KG1 (cell line): ENCODE measurements around the gene AP1M1.
"Not testable (repeated sequence)": the region's sequence is repeated elsewhere in the genome, so short reads cannot be mapped to it uniquely, and the experiment has no call there.

Experiments
- DNase-seq: peaks from one replicate; lab custom pipeline; 2025; lab: John Stamatoyannopoulos, UW

Gene AP1M1

DNA sequence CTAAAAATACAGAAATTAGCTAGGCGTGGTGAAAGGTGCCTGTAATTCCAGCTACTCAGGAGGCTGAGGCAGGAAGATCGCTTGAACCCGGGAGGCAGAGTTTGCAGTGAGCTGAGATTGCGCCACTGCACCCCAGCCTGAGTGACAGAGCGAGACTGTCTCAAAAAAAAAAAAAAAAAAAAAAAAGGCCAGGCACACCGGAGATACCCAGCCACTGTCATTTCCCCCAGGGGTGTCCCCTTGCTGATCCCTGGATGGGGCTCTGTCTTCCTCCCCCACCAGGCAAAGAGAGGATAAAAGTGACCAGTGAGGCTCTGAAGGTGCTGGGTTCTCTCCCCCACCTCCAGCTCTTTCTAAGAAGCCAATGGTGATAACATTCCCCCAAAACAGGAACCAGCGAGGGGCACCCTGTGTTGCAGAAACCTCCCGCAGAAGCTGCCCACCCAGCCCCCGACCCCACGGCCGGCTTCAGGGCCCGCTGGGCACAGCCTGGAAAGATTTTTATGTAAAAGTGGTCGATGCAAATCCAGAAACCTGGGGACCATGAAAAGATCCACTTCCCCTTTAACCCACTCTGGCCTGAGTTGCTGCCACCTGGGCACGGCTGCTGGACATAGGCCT, 65.5 kb downstream of the AP1M1 start:
- DNase-seq = no peak

GRCh38 chr19:16265205-16265604, 67.5 kb downstream of the AP1M1 start:
- DNase-seq = no peak

DNA sequence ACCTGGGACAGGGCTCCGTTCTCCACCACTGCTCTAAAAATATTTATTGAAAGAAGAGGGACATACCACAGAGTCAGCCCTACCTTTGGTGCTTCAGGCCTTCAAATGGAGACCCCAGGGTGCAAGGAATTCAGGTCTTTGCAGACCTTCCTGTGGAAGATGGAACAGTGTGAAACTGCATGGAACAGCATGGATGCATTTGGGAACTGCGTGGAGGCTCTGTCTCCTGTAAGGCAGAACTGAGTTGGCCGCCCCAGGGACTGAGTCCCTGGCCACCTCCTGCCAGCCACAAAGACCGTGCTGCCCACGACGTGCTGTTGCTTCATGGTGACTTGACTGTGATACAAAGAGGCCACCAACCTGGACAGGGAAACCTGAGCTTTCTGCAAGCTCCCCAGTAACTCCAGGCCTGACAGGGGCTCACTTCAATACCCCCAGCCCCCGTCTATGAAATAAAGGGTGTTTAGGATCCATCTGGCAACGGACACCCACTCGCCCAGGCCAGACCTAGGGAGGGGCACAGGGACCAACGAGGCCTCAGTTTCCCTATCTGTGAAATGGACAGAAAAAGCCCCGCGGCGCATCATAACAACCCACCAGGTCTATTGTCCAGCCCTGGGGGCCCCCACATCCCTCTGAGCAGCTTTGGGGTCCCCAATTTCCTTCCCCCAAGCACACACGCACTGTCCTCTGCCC, 68.3 kb downstream of the AP1M1 start:
- DNase-seq = no peak

DNA sequence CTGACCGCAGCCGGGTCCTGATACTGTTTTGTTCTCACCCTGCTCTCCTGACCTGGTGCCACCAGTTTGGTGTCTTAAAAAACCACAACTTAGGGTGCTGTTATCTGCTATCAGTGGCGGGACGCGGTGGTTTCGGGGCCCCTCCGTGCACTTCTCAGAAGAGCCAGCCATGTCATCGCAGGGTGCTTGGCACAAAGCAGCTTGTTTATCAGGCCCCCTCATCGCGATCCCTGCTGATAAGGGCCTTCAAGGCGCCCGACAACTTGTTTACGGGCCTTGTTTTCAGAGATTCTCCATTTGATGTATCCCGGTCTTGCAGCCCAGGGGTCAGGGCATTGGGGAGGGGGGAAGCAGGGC, 68.9 kb downstream of the AP1M1 start:
- DNase-seq = no peak

DNA sequence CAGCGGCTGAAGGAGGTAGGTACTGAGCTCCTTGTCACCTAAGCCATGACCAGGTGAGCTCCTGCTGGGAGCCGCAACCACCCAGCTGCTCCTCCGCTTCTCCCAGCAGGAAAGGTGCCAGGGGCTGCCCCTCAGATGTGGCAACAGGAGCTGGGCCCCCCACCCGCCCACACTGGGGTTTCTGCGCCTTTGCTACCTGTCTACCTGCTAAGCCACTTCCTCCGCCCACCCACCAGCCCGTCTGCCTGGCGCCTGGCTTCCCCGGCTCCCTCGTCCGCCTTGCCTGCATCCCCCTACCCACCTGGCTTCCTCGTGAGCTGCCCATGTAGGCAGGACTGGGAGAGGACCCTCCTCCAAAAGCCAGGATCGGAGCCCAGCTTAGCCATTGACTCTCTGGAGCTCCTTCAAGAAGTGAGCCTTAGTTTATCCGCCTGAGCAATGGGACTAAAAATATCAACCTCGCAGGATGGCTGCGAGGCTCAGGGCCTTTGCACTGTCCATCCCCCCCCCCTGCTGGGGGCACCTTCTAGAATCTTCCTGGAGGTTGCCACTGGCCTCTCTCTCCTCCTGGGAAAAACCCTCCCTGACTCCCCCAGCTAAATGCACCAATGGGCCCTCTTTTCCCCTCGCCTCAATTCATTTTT, 71.1 kb downstream of the AP1M1 start:
- no peak for DNase-seq

- no peak for DNase-seq
Measured at GRCh38 chr19:16272945-16273344, 75.2 kb downstream of the AP1M1 start.

DNA sequence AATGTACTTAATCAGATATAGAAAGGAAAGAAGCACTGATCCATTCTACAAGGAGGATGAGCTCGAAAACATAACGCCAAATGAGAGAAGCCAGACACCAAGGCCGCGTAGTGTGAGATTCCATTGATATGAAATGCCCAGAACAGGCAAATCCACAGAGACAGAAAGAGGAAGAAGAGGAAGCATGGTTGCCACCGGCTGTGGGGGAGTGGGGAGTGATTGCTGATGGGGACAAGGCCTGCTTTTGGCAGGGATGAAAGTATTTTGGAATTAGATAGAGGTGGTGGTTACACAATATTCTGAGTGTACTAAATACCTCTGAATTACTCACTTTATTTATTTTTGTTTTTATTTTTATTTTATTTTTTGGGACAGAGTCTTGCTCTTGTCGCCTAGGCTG, 76.7 kb downstream of the AP1M1 start:
- DNase-seq = no peak

GRCh38 chr19:16280306-16280705, 82.6 kb downstream of the AP1M1 start:
- DNase-seq = no peak

GRCh38 chr19:16281743-16282142, 84.0 kb downstream of the AP1M1 start:
- no peak for DNase-seq

- DNase-seq = peak; percentile 73
Measured at GRCh38 chr19:16283210-16284061, 85.7 kb downstream of the AP1M1 start.

GRCh38 chr19:16284505-16284904, 86.8 kb downstream of the AP1M1 start:
- no peak for DNase-seq

DNA sequence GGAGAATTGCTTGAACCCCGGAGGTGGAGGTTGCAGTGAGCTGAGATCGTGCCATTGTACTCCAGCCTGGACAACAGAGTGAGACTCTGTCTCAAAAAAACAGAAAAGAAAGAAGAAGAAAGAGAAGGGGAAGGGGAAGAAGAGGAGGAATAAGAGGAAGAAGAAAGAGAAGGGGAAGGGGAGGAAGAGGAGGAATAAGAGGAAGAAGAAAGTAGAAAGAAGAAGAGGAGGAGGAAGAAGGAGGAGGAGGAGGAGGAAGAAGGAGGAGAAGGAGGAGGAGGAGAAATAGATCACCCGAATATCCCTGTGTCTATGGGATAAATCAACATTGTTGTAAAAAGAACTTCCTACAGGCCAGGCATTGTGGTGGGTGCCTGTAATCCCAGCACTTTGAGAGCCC, 87.4 kb downstream of the AP1M1 start:
- DNase-seq = not testable (repeated sequence)

GRCh38 chr19:16285769-16286498, 88.2 kb downstream of the AP1M1 start:
- DNase-seq = no peak

GRCh38 chr19:16288544-16288943, 90.8 kb downstream of the AP1M1 start:
- no peak for DNase-seq

DNA sequence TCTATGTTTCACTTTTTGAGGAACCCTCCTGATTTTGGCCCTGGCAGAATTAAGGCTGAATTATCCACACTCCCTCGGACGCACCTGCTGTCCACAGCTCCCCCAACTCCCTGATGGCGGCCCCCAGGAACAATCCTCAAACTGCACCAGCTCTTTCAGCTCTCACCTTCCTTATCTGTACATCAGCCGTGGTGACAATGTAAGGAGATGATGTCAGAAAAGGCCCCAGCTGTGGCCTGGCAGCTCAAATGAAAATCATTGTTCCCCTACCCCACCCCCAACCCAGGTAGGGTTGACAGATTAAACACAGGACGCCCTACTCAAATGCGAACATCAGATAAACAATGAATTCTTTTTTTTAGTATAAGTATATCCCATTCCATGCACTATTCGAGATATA, 91.9 kb downstream of the AP1M1 start:
- no peak for DNase-seq

GRCh38 chr19:16290692-16291091, 93.0 kb downstream of the AP1M1 start:
- no peak for DNase-seq

GRCh38 chr19:16293118-16294091, 95.7 kb downstream of the AP1M1 start:
- DNase-seq = no peak

GRCh38 chr19:16295057-16295456, 97.3 kb downstream of the AP1M1 start:
- DNase-seq = no peak
